H1 (cell line): ENCODE results near the gene PRPF6. TPM values are rescaled to one million over a fixed set of nuclear protein-coding genes. Genes with fewer than 3 reads are reported as not detected.

Source experiments
- polyA plus RNA-seq, 7 experiments: library from polyadenylated mRNA; depleted of rRNA in 3 of 7; stranded (reverse) in 5 of 7; unstranded in 2 of 7; fragments of >200 nt in 5 of 7; fragments of 200-250 nt in 2 of 7; gene quantifications; 1 replicate in 5 of 7; 2 replicates in 1 of 7; 4 replicates in 1 of 7; pipeline versions ENCODE4 v1.2.1 to v1.2.3, GENCODE V29; 2011 to 2013; ENCODE audit warnings: missing spikeins in 2 of 7, mixed read lengths in 2 of 7
- total RNA-seq: library from RNA; stranded (reverse); fragmentation: NEBNext Ultra II Directional; extraction: Animal tissue kit (Norgen Biotek cat#: 25700); gene quantifications from 2 replicates; pipeline ENCODE4 v1.2.1, GENCODE V29; 2021
- TF ChIP-seq, protein P1 (sequence below): fragments of 300-600 bp; sonication (generic); IDR thresholded peaks from 2 replicates; pipeline ENCODE4 v1.7.1; 2012; ENCODE audit warnings: low read length, moderate library complexity, mild to moderate bottlenecking, inconsistent platforms; ENCODE audit not compliant: insufficient replicate concordance

Gene PRPF6
- total and polyA plus RNA-seq, 2 of the 8 experiments (the other 6 are each of a cell fraction or from before 2014, with no cell fraction given), result 27.9 to 76.9 TPM

DNA sequence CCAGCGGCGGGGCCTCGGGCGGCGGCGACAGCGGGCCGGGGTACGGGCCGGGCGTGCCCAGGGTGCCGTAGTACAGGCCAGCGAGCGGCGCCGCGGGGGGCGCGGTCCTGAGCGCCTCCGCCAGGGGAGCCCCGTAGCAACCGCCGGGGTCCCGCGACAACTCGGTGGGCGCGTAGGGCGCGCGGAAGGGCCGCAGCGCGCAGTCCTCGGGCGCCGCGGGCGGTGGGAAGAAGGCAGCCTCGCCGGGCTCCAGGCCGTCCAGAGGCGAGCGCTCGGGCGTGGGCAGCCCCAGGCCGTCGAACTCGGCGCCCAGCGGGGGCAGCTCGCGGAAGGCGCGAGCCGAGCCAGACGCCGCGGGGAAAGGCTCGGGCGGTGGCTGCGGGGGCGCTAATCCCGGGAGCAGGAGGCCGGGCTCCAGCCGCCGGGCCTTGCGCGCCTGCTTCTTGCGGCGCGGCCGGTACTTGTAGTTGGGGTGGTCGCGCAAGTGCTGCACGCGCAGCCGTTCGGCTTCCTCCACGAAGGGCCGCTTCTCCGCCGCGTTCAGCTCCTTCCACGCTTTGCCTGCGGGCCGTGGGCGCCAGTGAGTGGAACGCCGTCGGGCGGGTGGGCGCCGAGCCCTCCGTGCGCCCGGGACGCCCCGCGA, 67.6 kb downstream of the PRPF6 start (continued):
- TF ChIP-seq, protein P1, sequence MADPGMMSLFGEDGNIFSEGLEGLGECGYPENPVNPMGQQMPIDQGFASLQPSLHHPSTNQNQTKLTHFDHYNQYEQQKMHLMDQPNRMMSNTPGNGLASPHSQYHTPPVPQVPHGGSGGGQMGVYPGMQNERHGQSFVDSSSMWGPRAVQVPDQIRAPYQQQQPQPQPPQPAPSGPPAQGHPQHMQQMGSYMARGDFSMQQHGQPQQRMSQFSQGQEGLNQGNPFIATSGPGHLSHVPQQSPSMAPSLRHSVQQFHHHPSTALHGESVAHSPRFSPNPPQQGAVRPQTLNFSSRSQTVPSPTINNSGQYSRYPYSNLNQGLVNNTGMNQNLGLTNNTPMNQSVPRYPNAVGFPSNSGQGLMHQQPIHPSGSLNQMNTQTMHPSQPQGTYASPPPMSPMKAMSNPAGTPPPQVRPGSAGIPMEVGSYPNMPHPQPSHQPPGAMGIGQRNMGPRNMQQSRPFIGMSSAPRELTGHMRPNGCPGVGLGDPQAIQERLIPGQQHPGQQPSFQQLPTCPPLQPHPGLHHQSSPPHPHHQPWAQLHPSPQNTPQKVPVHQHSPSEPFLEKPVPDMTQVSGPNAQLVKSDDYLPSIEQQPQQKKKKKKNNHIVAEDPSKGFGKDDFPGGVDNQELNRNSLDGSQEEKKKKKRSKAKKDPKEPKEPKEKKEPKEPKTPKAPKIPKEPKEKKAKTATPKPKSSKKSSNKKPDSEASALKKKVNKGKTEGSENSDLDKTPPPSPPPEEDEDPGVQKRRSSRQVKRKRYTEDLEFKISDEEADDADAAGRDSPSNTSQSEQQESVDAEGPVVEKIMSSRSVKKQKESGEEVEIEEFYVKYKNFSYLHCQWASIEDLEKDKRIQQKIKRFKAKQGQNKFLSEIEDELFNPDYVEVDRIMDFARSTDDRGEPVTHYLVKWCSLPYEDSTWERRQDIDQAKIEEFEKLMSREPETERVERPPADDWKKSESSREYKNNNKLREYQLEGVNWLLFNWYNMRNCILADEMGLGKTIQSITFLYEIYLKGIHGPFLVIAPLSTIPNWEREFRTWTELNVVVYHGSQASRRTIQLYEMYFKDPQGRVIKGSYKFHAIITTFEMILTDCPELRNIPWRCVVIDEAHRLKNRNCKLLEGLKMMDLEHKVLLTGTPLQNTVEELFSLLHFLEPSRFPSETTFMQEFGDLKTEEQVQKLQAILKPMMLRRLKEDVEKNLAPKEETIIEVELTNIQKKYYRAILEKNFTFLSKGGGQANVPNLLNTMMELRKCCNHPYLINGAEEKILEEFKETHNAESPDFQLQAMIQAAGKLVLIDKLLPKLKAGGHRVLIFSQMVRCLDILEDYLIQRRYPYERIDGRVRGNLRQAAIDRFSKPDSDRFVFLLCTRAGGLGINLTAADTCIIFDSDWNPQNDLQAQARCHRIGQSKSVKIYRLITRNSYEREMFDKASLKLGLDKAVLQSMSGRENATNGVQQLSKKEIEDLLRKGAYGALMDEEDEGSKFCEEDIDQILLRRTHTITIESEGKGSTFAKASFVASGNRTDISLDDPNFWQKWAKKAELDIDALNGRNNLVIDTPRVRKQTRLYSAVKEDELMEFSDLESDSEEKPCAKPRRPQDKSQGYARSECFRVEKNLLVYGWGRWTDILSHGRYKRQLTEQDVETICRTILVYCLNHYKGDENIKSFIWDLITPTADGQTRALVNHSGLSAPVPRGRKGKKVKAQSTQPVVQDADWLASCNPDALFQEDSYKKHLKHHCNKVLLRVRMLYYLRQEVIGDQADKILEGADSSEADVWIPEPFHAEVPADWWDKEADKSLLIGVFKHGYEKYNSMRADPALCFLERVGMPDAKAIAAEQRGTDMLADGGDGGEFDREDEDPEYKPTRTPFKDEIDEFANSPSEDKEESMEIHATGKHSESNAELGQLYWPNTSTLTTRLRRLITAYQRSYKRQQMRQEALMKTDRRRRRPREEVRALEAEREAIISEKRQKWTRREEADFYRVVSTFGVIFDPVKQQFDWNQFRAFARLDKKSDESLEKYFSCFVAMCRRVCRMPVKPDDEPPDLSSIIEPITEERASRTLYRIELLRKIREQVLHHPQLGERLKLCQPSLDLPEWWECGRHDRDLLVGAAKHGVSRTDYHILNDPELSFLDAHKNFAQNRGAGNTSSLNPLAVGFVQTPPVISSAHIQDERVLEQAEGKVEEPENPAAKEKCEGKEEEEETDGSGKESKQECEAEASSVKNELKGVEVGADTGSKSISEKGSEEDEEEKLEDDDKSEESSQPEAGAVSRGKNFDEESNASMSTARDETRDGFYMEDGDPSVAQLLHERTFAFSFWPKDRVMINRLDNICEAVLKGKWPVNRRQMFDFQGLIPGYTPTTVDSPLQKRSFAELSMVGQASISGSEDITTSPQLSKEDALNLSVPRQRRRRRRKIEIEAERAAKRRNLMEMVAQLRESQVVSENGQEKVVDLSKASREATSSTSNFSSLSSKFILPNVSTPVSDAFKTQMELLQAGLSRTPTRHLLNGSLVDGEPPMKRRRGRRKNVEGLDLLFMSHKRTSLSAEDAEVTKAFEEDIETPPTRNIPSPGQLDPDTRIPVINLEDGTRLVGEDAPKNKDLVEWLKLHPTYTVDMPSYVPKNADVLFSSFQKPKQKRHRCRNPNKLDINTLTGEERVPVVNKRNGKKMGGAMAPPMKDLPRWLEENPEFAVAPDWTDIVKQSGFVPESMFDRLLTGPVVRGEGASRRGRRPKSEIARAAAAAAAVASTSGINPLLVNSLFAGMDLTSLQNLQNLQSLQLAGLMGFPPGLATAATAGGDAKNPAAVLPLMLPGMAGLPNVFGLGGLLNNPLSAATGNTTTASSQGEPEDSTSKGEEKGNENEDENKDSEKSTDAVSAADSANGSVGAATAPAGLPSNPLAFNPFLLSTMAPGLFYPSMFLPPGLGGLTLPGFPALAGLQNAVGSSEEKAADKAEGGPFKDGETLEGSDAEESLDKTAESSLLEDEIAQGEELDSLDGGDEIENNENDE, result no peak
